A673 (cell line): Measurements from ENCODE around the gene UCKL1.

Source experiments
- EZH2 ChIP-seq: fragments of 200-600 bp; sonication (generic); IDR thresholded peaks from 2 replicates; pipeline ENCODE4 v1.6.1; 2017; ENCODE audit warnings: borderline replicate concordance, low read depth, mild to moderate bottlenecking, mixed read lengths, antibody characterized with exemption, low read length; ENCODE audit not compliant: poor library complexity, severe bottlenecking
- TF ChIP-seq, protein P1 (sequence below): fragments of 300-800, 200-600 bp; sonication (generic); conservative IDR thresholded peaks from 2 replicates; pipeline ENCODE4 v1.5.1; 2017; ENCODE audit warnings: low read depth, mild to moderate bottlenecking, antibody characterized with exemption, low read length, moderate library complexity, mixed read lengths

DNA sequence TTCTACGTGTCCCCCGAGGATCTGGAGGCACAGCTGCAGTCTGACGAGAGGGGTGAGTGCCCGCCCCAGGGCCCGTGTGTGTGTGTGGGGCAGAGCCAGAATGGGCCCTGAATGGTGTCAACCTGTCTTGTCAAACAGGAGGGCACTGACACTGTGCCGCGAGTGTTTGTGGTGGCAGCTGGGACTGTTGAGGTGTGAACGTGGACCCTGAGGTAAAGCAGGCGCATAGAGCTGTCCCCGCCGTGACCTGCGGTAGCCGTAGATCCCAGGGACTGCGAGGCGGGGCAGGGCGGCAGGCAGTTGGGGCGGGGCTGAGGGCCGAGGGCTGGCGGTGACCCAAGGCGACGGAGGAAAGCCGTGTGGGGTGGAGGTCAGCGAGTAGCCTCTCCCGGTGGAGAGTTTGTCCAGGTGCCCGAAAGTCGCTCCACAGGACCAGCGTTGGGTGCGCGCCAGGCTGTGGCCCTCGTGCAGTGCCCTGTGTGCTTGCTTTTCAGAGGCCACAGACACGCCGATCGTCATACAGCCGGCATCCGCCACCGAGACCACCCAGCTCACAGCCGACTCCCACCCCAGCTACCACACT is 25.2 kb downstream of the UCKL1 start:
- TF ChIP-seq EZH2 = no peak
- TF ChIP-seq, protein P1, sequence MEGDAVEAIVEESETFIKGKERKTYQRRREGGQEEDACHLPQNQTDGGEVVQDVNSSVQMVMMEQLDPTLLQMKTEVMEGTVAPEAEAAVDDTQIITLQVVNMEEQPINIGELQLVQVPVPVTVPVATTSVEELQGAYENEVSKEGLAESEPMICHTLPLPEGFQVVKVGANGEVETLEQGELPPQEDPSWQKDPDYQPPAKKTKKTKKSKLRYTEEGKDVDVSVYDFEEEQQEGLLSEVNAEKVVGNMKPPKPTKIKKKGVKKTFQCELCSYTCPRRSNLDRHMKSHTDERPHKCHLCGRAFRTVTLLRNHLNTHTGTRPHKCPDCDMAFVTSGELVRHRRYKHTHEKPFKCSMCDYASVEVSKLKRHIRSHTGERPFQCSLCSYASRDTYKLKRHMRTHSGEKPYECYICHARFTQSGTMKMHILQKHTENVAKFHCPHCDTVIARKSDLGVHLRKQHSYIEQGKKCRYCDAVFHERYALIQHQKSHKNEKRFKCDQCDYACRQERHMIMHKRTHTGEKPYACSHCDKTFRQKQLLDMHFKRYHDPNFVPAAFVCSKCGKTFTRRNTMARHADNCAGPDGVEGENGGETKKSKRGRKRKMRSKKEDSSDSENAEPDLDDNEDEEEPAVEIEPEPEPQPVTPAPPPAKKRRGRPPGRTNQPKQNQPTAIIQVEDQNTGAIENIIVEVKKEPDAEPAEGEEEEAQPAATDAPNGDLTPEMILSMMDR = no peak
